Ishikawa (cell line): ENCODE measurements around the gene LIMCH1.

Source experiments
- CEBPB ChIP-seq: IDR thresholded peaks from 2 replicates; pipeline ENCODE4 v1.6.1; 2012
- CREB1 ChIP-seq: IDR thresholded peaks from 2 replicates; pipeline ENCODE4 v1.6.1; 2012; ENCODE audit warnings: low read depth
- EGR1 ChIP-seq: IDR thresholded peaks from 2 replicates; pipeline ENCODE4 v1.6.1; 2012
- EP300 ChIP-seq: IDR thresholded peaks from 2 replicates; pipeline ENCODE4 v1.6.1; 2012; ENCODE audit warnings: borderline replicate concordance
- FOXM1 ChIP-seq: IDR thresholded peaks from 2 replicates; pipeline ENCODE4 v1.6.1; 2012; ENCODE audit warnings: low read depth, borderline replicate concordance
- NFIC ChIP-seq: IDR thresholded peaks from 2 replicates; pipeline ENCODE4 v1.6.1; 2012
- RAD21 ChIP-seq: IDR thresholded peaks from 2 replicates; pipeline ENCODE4 v1.6.1; 2012; ENCODE audit warnings: low read depth
- TAF1 ChIP-seq: IDR thresholded peaks from 2 replicates; pipeline ENCODE4 v1.6.1; 2012; ENCODE audit warnings: low read depth, mild to moderate bottlenecking
- TCF12 ChIP-seq: IDR thresholded peaks from 2 replicates; pipeline ENCODE4 v1.6.1; 2012; ENCODE audit warnings: low read depth
- TEAD4 ChIP-seq: IDR thresholded peaks from 2 replicates; pipeline ENCODE4 v1.6.1; 2012
- USF1 ChIP-seq: IDR thresholded peaks from 2 replicates; pipeline ENCODE4 v1.6.1; 2012
- YY1 ChIP-seq: IDR thresholded peaks from 2 replicates; pipeline ENCODE4 v1.6.1; 2012; ENCODE audit warnings: low read depth
- ZBTB7A ChIP-seq: IDR thresholded peaks from 2 replicates; pipeline ENCODE4 v1.6.1; 2012; ENCODE audit warnings: low read depth
- TF ChIP-seq, protein P1 (sequence below): IDR thresholded peaks from 2 replicates; pipeline ENCODE4 v1.6.1; 2012
- TF ChIP-seq, protein P2 (sequence below): IDR thresholded peaks from 2 replicates; pipeline ENCODE4 v1.6.1; 2012; ENCODE audit warnings: low read depth, mild to moderate bottlenecking

LIMCH1 gene

GRCh38 chr4:41703785-41704184 is 165.8 kb downstream of the LIMCH1 start:
- TF ChIP-seq NFIC (no peak), CREB1 (no peak), YY1 (no peak), TAF1 (no peak), EGR1 (no peak), CEBPB (no peak), RAD21 (no peak), TCF12 (no peak), USF1 (no peak), FOXM1 (no peak), EP300 (no peak), ZBTB7A (no peak), TEAD4 (no peak)
- TF ChIP-seq, protein P1, sequence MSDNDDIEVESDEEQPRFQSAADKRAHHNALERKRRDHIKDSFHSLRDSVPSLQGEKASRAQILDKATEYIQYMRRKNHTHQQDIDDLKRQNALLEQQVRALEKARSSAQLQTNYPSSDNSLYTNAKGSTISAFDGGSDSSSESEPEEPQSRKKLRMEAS: no peak
- TF ChIP-seq, protein P2, sequence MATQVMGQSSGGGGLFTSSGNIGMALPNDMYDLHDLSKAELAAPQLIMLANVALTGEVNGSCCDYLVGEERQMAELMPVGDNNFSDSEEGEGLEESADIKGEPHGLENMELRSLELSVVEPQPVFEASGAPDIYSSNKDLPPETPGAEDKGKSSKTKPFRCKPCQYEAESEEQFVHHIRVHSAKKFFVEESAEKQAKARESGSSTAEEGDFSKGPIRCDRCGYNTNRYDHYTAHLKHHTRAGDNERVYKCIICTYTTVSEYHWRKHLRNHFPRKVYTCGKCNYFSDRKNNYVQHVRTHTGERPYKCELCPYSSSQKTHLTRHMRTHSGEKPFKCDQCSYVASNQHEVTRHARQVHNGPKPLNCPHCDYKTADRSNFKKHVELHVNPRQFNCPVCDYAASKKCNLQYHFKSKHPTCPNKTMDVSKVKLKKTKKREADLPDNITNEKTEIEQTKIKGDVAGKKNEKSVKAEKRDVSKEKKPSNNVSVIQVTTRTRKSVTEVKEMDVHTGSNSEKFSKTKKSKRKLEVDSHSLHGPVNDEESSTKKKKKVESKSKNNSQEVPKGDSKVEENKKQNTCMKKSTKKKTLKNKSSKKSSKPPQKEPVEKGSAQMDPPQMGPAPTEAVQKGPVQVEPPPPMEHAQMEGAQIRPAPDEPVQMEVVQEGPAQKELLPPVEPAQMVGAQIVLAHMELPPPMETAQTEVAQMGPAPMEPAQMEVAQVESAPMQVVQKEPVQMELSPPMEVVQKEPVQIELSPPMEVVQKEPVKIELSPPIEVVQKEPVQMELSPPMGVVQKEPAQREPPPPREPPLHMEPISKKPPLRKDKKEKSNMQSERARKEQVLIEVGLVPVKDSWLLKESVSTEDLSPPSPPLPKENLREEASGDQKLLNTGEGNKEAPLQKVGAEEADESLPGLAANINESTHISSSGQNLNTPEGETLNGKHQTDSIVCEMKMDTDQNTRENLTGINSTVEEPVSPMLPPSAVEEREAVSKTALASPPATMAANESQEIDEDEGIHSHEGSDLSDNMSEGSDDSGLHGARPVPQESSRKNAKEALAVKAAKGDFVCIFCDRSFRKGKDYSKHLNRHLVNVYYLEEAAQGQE: no peak

DNA sequence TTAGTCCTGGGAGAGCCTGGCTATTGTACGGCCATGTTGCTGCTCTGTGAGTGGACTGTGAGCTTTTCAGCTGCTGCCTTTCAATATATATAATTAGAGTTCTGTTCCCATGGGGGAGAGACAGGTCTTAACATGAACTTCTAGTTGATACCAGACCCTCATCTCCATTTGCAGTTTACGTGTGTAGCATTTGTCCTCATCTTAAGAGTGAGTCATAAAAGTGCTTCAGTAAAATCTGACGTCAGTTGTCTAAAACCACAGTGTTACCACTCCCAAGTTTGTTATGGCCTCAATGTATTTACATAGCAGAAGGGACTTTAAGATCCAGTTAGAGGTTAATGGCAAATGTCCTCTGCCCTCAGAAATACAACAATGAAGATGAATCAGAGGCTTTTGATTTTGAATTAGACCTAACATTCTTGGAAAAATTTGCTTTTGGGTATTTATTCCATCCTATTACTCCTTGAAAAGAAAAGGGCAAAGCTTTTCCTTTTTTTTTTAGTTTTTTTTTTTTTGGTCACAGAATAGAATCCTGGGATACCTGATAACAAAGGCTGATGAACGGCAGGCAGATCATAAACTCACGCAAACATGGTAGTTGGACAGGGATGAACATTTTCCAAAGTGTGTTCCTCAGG is 172.0 kb downstream of the LIMCH1 start:
- TF ChIP-seq EGR1 (no peak), EP300 (no peak), FOXM1 (no peak), CREB1 (no peak), TAF1 (no peak)
- TF ChIP-seq, protein P1: no peak

- no peak for TF ChIP-seq TEAD4
- no peak for TF ChIP-seq ZBTB7A
- TF ChIP-seq, protein P2: no peak
- no peak for TF ChIP-seq CEBPB
- no peak for TF ChIP-seq CREB1
- TF ChIP-seq USF1: no peak
- TF ChIP-seq EGR1: no peak
- no peak for TF ChIP-seq TCF12
- TF ChIP-seq, protein P1: no peak
- TF ChIP-seq EP300: no peak
- TF ChIP-seq YY1: no peak
- TF ChIP-seq RAD21: no peak
- no peak for TF ChIP-seq FOXM1
- no peak for TF ChIP-seq TAF1
- TF ChIP-seq NFIC: no peak
Observed at GRCh38 chr4:41712425-41712824, 174.5 kb downstream of the LIMCH1 start.

- TF ChIP-seq TCF12 (no peak), ZBTB7A (no peak), EGR1 (no peak), CREB1 (no peak), EP300 (no peak), FOXM1 (no peak), TAF1 (no peak), USF1 (no peak), RAD21 (no peak), YY1 (no peak), CEBPB (no peak), NFIC (no peak), TEAD4 (no peak)
- TF ChIP-seq, protein P1: no peak
- TF ChIP-seq, protein P2: no peak
Observed at GRCh38 chr4:41713768-41714167, 175.8 kb downstream of the LIMCH1 start.
